NB4 (cell line): ENCODE measurements around the gene GTPBP2.

ENCODE experiments used
- CTCF ChIP-seq: IDR thresholded peaks from one replicate; pipeline ENCODE4 v1.5.1; 2012; ENCODE audit warnings: low read depth, low read length
- MYC ChIP-seq: IDR thresholded peaks from 2 replicates; pipeline ENCODE4 v1.6.1; 2011; ENCODE audit warnings: low read depth, low read length
- POLR2A ChIP-seq: IDR thresholded peaks from 2 replicates; pipeline ENCODE4 v1.6.1; 2011; ENCODE audit warnings: mild to moderate bottlenecking; ENCODE audit not compliant: insufficient read length; ENCODE audit errors: extremely low read depth

DNA sequence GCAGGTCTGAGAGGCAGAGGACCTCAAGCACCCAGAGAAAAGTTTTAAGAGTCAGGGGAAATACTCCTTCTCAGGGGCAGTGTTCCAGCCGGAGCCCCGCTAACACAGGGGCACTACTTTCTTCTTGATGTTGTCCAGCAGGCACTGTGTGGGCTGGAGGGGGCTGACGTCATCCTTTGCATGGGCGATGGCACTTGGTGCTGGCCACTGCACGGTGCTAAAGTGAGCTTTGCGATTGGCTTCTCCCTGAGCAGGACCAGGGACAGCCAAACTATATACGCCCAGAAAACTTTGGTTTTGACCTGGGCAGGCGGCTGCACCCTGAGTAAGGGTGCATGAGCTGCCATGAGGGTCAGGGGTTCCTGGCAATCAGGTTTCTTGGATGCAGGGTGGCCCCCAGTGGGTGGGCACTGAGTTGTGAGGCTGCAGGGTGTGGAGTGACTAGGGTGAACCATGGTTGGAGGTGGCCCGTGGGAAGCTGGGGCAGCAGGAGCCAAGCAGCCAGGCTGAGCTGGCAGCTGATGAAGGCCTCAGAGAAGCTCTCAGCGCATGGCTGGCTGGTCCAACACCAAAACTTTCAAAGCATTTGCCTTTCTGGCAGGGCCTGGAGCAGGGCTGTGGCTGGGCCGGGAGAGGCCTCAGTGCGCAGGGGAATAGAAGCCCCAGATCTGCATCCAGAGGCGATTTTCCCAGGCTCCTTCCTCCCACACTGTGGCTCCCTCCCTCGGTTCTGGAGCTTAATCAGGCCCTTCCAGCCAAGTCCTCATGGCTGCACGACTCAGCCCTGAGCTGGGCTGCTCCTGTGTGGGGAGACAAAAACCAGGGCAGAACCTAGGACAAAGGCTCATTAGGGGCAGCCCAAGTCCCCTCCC lies 40.2 kb upstream of the GTPBP2 start:
- TF ChIP-seq CTCF = no peak
- TF ChIP-seq MYC = no peak
- no peak for TF ChIP-seq POLR2A
